B cell (primary cell): ENCODE measurements around the gene NR4A2. TPM values are rescaled to one million over a fixed set of nuclear protein-coding genes. Genes with fewer than 3 reads are reported as not detected.

Experiments
- ATAC-seq: fragments of 200-7000 bp; cut with Tn5 transposase; one replicate; pipeline ENCODE4 v1.10.0; 2021; ENCODE audit warnings: low read depth, mild to moderate bottlenecking, moderate number of reproducible peaks, moderate library complexity
- CTCF ChIA-PET: fragments of 350-600 bp; sonication (Branson Sonifier 250); formaldehyde crosslinking; loops from one replicate; lab custom pipeline; 2021; ENCODE audit warnings: antibody characterized with exemption, inconsistent platforms; lab: Charles Lee
- POLR2A ChIA-PET: fragments of 350-600 bp; sonication (Branson Sonifier 250); formaldehyde crosslinking; loops from one replicate; lab custom pipeline; 2021; ENCODE audit warnings: antibody characterized with exemption; lab: Charles Lee
- DNase-seq: peaks from one replicate; pipeline ENCODE4 v3.0.0; 2013
- H2AFZ ChIP-seq: 2 replicates; pipeline ENCODE4 v1.6.1; 2012; ENCODE audit warnings: mild to moderate bottlenecking, low read depth, low read length; ENCODE audit not compliant: insufficient read depth, poor library complexity, severe bottlenecking
- H3K27ac ChIP-seq, 2 donors: 1 replicate in 1 of 2; 2 replicates in 1 of 2; pipeline ENCODE4 v1.5.1; 2012 to 2013; ENCODE audit warnings: low read length in 2 of 2, mild to moderate bottlenecking in 2 of 2, moderate library complexity in 1 of 2
- H3K27me3 ChIP-seq, 4 experiments: fragments of 200-600 bp in 1 of 4; sonication (generic) in 1 of 4; replicated peaks in 1 of 4; 1 replicate in 2 of 4; 2 replicates in 2 of 4; pipeline versions ENCODE4 v1.6.1 to v1.7.0; 2013 to 2016; ENCODE audit warnings: low read length in 3 of 4, mild to moderate bottlenecking in 2 of 4, mixed read lengths in 1 of 4, moderate library complexity in 1 of 4; ENCODE audit not compliant: insufficient read depth in 4 of 4, control insufficient read depth in 3 of 4; ENCODE audit errors: control extremely low read depth in 1 of 4
- H3K36me3 ChIP-seq, 2 experiments: replicated peaks in 1 of 2; 1 replicate in 1 of 2; 2 replicates in 1 of 2; pipeline versions ENCODE4 v1.6.1 to v1.7.1; 2013; ENCODE audit warnings: low read length in 1 of 2; ENCODE audit not compliant: insufficient read depth in 2 of 2, control insufficient read depth in 1 of 2; ENCODE audit errors: control extremely low read depth in 1 of 2, extremely low read depth in 1 of 2
- H3K4me1 ChIP-seq, 2 donors: fragments of 200-600 bp in 1 of 2; sonication (generic) in 1 of 2; 1 replicate in 1 of 2; 2 replicates in 1 of 2; pipeline versions ENCODE4 v1.5.1 to v1.6.1; 2013 to 2017; ENCODE audit warnings: low read length in 2 of 2; ENCODE audit not compliant: control insufficient read depth in 2 of 2, insufficient read depth in 2 of 2
- H3K4me2 ChIP-seq: replicated peaks from 2 replicates; pipeline ENCODE3; 2012; ENCODE audit warnings: mild to moderate bottlenecking, low read depth, low read length; ENCODE audit not compliant: poor library complexity, severe bottlenecking
- H3K4me3 ChIP-seq, 5 experiments: fragments of 200-600 bp in 1 of 5; sonication (generic) in 1 of 5; 1 replicate in 3 of 5; 2 replicates in 2 of 5; pipeline versions ENCODE4 v1.5.1 to v1.7.0; 2011 to 2016; ENCODE audit warnings: low read length in 4 of 5, mild to moderate bottlenecking in 4 of 5, low read depth in 2 of 5, control low read depth in 1 of 5, moderate library complexity in 1 of 5; ENCODE audit not compliant: insufficient read depth in 1 of 5; ENCODE audit errors: control extremely low read depth in 1 of 5, extremely low read depth in 1 of 5
- H3K79me2 ChIP-seq: fragments of 200-600 bp; sonication (generic); one replicate; pipeline ENCODE4 v1.6.0; 2016; ENCODE audit warnings: low read length; ENCODE audit not compliant: control insufficient read depth, insufficient read depth
- H3K9ac ChIP-seq: fragments of 200-600 bp; sonication (generic); 2 replicates; pipeline ENCODE4 v1.6.1; 2017; ENCODE audit warnings: mild to moderate bottlenecking, low read length, moderate library complexity
- H3K9me3 ChIP-seq, 3 donors: one replicate each; pipeline versions ENCODE4 v1.6.1 to v1.7.1; 2013; ENCODE audit warnings: low read length in 2 of 3; ENCODE audit not compliant: control insufficient read depth in 2 of 3, insufficient read depth in 1 of 3; ENCODE audit errors: control extremely low read depth in 1 of 3
- H4K20me1 ChIP-seq: 2 replicates; pipeline ENCODE4 v1.6.0; 2012; ENCODE audit warnings: mild to moderate bottlenecking, low read length; ENCODE audit not compliant: insufficient read depth, control insufficient read depth, poor library complexity, severe bottlenecking
- H3K27ac Mint-ChIP-seq: one replicate; pipeline ENCODE4 v1.8.0; 2021; ENCODE audit warnings: mixed read lengths
- H3K27me3 Mint-ChIP-seq: one replicate; pipeline ENCODE4 v1.8.0; 2021; ENCODE audit warnings: mixed read lengths
- H3K4me1 Mint-ChIP-seq: one replicate; pipeline ENCODE4 v1.8.0; 2021; ENCODE audit warnings: mixed read lengths
- H3K4me3 Mint-ChIP-seq: one replicate; pipeline ENCODE4 v1.8.0; 2021; ENCODE audit warnings: mixed read lengths
- H3K9me3 Mint-ChIP-seq: one replicate; pipeline ENCODE4 v1.8.0; 2022; ENCODE audit warnings: mixed read lengths; ENCODE audit not compliant: insufficient read depth
- CTCF ChIP-seq: fragments of 200-600 bp; IDR thresholded peaks from one replicate; pipeline ENCODE4 v1.8.0; 2022; ENCODE audit warnings: antibody characterized with exemption, mild to moderate bottlenecking
- EZH2 ChIP-seq: IDR thresholded peaks from 2 replicates; pipeline ENCODE4 v1.6.1; 2012; ENCODE audit warnings: borderline replicate concordance, low read depth, mild to moderate bottlenecking, moderate library complexity, low read length; ENCODE audit not compliant: insufficient read depth, poor library complexity, severe bottlenecking
- WGBS: methylation state at CpG from one replicate; pipeline ENCODE4 v1.1.5; 2013; ENCODE audit warnings: missing lambda C conversion rate; ENCODE audit not compliant: insufficient coverage; 5-methylcytosine and 5-hydroxymethylcytosine counted together
- intact Hi-C: fragments of 100-400 bp; cut with micrococcal nuclease; formaldehyde crosslinking; loops from one replicate; pipeline ENCODE4 v1.10.0; 2022
- polyA plus RNA-seq: library from polyadenylated mRNA; depleted of rRNA; stranded (reverse); fragments of >200 nt; gene quantifications from 2 replicates; pipeline ENCODE4 v1.2.3, GENCODE V29; 2012
- total RNA-seq, 2 donors: library from RNA; stranded (reverse); fragments of 120-200 nt in 1 of 2; gene quantifications; 1 replicate in 1 of 2; 2 replicates in 1 of 2; pipeline versions ENCODE4 v1.2.3 to v1.2.4, GENCODE V29; 2013 to 2022

The NR4A2 gene
- total and polyA plus RNA-seq, 2 donors (not counting 1 experiment from before 2014, with no cell fraction given) = 30.6 to 177 TPM

GRCh38 chr2:156366753-156367152 is 34.2 kb upstream of the NR4A2 start:
- H3K9me3 Mint-ChIP-seq = no peaks in the 10 kb centered on the region
- Histone ChIP-seq H3K9ac (no peak overlapping the region), H3K4me1 (no peaks in the 10 kb centered on the region), H3K36me3 (no peaks in the 10 kb centered on the region), H3K27ac (no peak overlapping the region), H3K9me3 (no peaks in the 10 kb centered on the region), H3K4me2 (no peak overlapping the region), H3K27me3 (no peaks in the 10 kb centered on the region), H2AFZ (no peak overlapping the region), H3K4me3 (no peak overlapping the region), H4K20me1 (no peaks in the 10 kb centered on the region), H3K79me2 (no peaks in the 10 kb centered on the region)
- H3K27me3 Mint-ChIP-seq = no peaks in the 10 kb centered on the region
- H3K4me1 Mint-ChIP-seq = no peaks in the 10 kb centered on the region
- intact Hi-C loops = no loop called here
- ChIA-PET CTCF (no interaction called here), POLR2A (no interaction called here)
- DNase-seq = no peak
- ATAC-seq = no peak
- no peak overlapping the region for H3K27ac Mint-ChIP-seq
- WGBS = 100% methylated on average over 1 of the region's 4 CpGs
- TF ChIP-seq EZH2 (no peak), CTCF (no peak)
- no peak overlapping the region for H3K4me3 Mint-ChIP-seq

- POLR2A ChIA-PET = no interaction called here
- H3K4me3 ChIP-seq = no peak overlapping the region
- DNase-seq (no peak), ATAC-seq (no peak)
- no peaks in the 10 kb centered on the region for H3K27me3 ChIP-seq
- CTCF ChIA-PET = interaction anchor here (1.8 kb wide), 1 partner anchor 28 kb away, joined by 6 read pairs; no protein-coding TSS in a partner anchor
- no peaks in the 10 kb centered on the region for H3K79me2 ChIP-seq
- no peak overlapping the region for H3K4me2 ChIP-seq
- intact Hi-C loops = no loop called here
- no peak overlapping the region for H3K9ac ChIP-seq
- H3K4me1 Mint-ChIP-seq = no peaks in the 10 kb centered on the region
- no peaks in the 10 kb centered on the region for H4K20me1 ChIP-seq
- no peak for TF ChIP-seq EZH2
- no peak for TF ChIP-seq CTCF
- no peaks in the 10 kb centered on the region for H3K4me1 ChIP-seq
- H3K36me3 ChIP-seq = no peaks in the 10 kb centered on the region
- H3K9me3 Mint-ChIP-seq = no peaks in the 10 kb centered on the region
- H3K27ac ChIP-seq = no peak overlapping the region
- H2AFZ ChIP-seq = no peak overlapping the region
- H3K9me3 ChIP-seq = no peaks in the 10 kb centered on the region
- H3K27me3 Mint-ChIP-seq = no peaks in the 10 kb centered on the region
- no peak overlapping the region for H3K27ac Mint-ChIP-seq
- H3K4me3 Mint-ChIP-seq = no peak overlapping the region
Observed at GRCh38 chr2:156363141-156363540, 30.6 kb upstream of the NR4A2 start.
